ENCODE measurements around the gene NHSL2.
"Not testable (repeated sequence)": the region's sequence is repeated elsewhere in the genome, so short reads cannot be mapped to it uniquely, and the experiment has no call there.

NHSL2 gene

DNA sequence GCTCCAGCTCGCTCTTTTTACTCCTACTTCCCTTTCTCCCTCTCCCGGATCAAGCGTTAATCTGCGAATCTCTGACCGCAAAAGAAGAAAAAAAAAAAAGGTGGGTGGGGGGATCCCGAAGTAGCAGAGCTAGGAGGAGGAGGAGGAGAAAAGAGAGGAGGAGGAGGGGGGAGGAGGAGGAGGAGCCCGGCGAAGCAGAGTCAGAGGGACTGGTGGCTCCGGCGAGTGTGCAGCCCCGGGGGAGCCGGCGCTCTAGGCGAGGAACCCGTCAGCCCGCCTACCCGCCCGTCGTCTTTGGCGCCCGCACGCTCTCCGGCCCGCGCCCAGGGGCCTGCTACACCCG, at the start of gene NHSL2:
Gene NHSL2, plus strand, starts transcription at position 203 of the 343 bp plus-strand sequence.
- peaks cover 0 to 26% of the 10 kb centered on the region in 2 donors for H3K27me3 ChIP-seq (ENCODE audit: control insufficient read depth in 1 of 2, insufficient read depth in 2 of 2, low read length in 2 of 2)
- no peak within 1 kb of the TSS for H3K9ac ChIP-seq (ENCODE audit: low read depth in 1 of 2, low read length in 2 of 2)
- no peaks in the 10 kb centered on the region for H3K36me3 ChIP-seq (ENCODE audit: control insufficient read depth in 1 of 2, insufficient read depth in 2 of 2, low read length in 2 of 2)
- no peaks in the 10 kb centered on the region for H3K9me3 ChIP-seq (ENCODE audit: control insufficient read depth in 1 of 2, low read length in 2 of 2)
- peak within 1 kb of the TSS in 1 of 2 donors; percentile 40 for H3K4me3 ChIP-seq (ENCODE audit: low read depth in 1 of 2, low read length in 2 of 2)
- H3K27ac ChIP-seq (ENCODE audit: low read depth, low read length) = no peak within 1 kb of the TSS
- no peaks in the 10 kb centered on the region for H3K4me1 ChIP-seq (ENCODE audit: control insufficient read depth in 1 of 2, insufficient read depth in 2 of 2, low read length in 2 of 2)

DNA sequence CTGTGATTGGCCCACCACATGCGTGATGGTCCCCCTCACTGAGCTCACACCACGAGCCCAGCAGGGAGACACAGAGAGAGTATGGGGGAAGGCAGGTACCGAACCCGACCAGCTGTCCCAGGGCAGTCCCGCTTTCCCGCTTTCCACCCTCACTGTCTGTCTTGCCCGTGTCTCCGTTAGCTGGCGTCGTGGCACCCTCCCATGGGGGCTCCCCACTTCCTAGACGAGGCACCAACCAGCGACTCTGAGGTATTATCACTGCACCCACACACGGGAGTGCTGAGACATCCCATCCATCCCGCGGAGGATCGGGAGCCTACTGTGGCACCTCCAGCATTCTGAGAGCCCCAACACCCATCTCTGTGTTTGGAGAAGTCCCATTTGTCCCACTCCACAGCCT, 43.0 kb upstream of the NHSL2 start:
- H3K36me3 ChIP-seq (ENCODE audit: control insufficient read depth in 1 of 2, insufficient read depth in 2 of 2, low read length in 2 of 2) = no peaks in the 10 kb centered on the region
- H3K4me1 ChIP-seq (ENCODE audit: control insufficient read depth in 1 of 2, insufficient read depth in 2 of 2, low read length in 2 of 2) = no peaks in the 10 kb centered on the region
- H3K9me3 ChIP-seq (ENCODE audit: control insufficient read depth in 1 of 2, low read length in 2 of 2) = no peaks in the 10 kb centered on the region
- no peak overlapping the region for H3K27ac ChIP-seq (ENCODE audit: low read depth, low read length)
- H3K4me3 ChIP-seq (ENCODE audit: low read depth in 1 of 2, low read length in 2 of 2) = no peak overlapping the region
- H3K9ac ChIP-seq (ENCODE audit: low read depth in 1 of 2, low read length in 2 of 2) = no peak overlapping the region
- no peaks in the 10 kb centered on the region for H3K27me3 ChIP-seq (ENCODE audit: control insufficient read depth in 1 of 2, insufficient read depth in 2 of 2, low read length in 2 of 2)

DNA sequence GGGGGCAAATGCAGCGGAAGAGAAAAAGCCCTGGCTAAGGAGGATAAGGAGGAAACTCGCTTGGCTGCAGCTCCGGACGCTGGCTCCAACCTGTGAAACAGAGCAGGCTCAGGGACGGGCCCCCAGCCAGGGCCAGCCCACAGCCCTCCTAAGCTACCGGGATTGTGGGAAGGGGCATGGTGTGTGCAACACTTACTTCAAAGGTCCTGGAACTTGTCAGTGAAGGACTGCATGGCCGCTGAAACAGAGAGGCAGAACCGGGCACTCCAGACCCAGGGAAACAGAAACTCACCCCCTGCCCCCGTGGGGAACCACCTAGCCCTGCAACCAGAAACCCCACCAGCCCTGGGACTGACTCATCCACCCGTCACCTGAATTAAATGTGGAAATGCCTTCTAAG, 41.1 kb upstream of the NHSL2 start:
- not testable (repeated sequence) for H3K27ac ChIP-seq (ENCODE audit: low read depth, low read length); H3K4me1 ChIP-seq (ENCODE audit: control insufficient read depth in 1 of 2, insufficient read depth in 2 of 2, low read length in 2 of 2); H3K4me3 ChIP-seq (ENCODE audit: low read depth in 1 of 2, low read length in 2 of 2); H3K9me3 ChIP-seq (ENCODE audit: control insufficient read depth in 1 of 2, low read length in 2 of 2); H3K9ac ChIP-seq (ENCODE audit: low read depth in 1 of 2, low read length in 2 of 2); H3K36me3 ChIP-seq (ENCODE audit: control insufficient read depth in 1 of 2, insufficient read depth in 2 of 2, low read length in 2 of 2); H3K27me3 ChIP-seq (ENCODE audit: control insufficient read depth in 1 of 2, insufficient read depth in 2 of 2, low read length in 2 of 2)

DNA sequence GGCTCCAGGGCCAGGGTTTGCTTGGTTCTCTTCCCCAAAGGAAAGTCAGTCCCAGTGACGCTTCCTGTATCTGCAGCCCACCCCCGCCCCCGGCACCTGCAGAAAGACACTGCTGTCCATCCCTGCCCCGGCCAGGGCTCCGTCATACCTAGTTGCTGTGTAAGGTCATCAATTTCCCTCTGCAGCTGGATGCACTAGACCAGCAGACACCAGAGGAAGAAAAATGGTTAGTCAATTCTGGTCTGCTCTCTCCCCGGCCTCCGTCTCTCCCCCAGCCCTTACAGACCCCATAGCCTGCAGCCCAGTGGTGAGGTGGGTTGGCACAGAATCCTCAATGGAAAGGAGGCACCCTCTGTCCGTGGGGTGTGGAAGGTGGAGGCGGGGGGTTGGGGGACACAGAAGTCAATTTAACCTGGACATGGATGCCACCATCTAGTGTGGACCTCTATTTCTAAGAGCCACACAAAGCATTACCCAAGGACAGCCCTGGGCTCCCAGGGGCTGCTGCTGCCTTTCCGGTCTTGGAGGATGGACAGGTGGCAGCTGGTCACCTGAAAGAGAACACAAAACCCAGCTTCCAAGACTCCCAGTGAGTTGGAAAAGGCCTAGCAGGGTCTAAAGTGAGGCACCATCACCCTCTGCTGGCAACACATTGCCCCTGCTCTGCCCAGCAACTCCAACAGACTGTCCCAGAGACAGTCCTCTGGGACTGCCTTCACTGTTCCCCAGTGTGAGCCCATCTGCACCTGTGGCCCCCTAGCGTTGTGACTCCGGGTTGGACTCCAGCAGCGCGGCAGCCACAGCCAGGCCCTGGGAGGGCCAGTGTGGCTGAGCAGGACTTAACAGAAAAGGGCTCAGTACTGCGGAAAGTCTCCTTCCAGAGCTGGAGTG, 40.2 kb upstream of the NHSL2 start:
- Histone ChIP-seq H3K9me3 (ENCODE audit: control insufficient read depth in 1 of 2, low read length in 2 of 2) (no peaks in the 10 kb centered on the region), H3K36me3 (ENCODE audit: control insufficient read depth in 1 of 2, insufficient read depth in 2 of 2, low read length in 2 of 2) (no peaks in the 10 kb centered on the region), H3K27me3 (ENCODE audit: control insufficient read depth in 1 of 2, insufficient read depth in 2 of 2, low read length in 2 of 2) (no peaks in the 10 kb centered on the region), H3K4me3 (ENCODE audit: low read depth in 1 of 2, low read length in 2 of 2) (no peak overlapping the region), H3K4me1 (ENCODE audit: control insufficient read depth in 1 of 2, insufficient read depth in 2 of 2, low read length in 2 of 2) (no peaks in the 10 kb centered on the region), H3K27ac (ENCODE audit: low read depth, low read length) (no peak overlapping the region), H3K9ac (ENCODE audit: low read depth in 1 of 2, low read length in 2 of 2) (no peak overlapping the region)

DNA sequence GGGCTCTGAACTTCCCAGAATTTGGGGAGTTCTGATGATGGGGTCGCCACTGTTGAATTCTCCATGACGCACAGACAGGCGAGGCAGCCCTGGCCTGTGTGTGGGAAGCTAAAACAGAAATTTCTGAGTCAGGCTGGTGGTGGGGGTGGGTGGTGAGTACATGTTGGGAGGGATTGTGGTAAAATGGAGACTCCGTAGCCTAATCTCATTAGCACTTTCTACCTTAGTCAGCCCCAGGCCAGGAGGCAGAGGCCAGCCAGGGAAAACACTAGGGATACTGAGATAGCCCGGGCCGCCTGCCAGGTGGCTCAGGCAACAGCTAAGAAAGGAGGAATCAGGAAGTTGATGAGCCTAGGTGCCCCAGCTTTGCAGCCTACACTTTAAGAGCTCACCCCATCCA, 39.3 kb upstream of the NHSL2 start:
- H3K9me3 ChIP-seq (ENCODE audit: control insufficient read depth in 1 of 2, low read length in 2 of 2) = no peaks in the 10 kb centered on the region
- no peaks in the 10 kb centered on the region for H3K4me1 ChIP-seq (ENCODE audit: control insufficient read depth in 1 of 2, insufficient read depth in 2 of 2, low read length in 2 of 2)
- no peak overlapping the region for H3K9ac ChIP-seq (ENCODE audit: low read depth in 1 of 2, low read length in 2 of 2)
- no peak overlapping the region for H3K4me3 ChIP-seq (ENCODE audit: low read depth in 1 of 2, low read length in 2 of 2)
- no peak overlapping the region for H3K27ac ChIP-seq (ENCODE audit: low read depth, low read length)
- H3K27me3 ChIP-seq (ENCODE audit: control insufficient read depth in 1 of 2, insufficient read depth in 2 of 2, low read length in 2 of 2) = no peaks in the 10 kb centered on the region
- H3K36me3 ChIP-seq (ENCODE audit: control insufficient read depth in 1 of 2, insufficient read depth in 2 of 2, low read length in 2 of 2) = no peaks in the 10 kb centered on the region

DNA sequence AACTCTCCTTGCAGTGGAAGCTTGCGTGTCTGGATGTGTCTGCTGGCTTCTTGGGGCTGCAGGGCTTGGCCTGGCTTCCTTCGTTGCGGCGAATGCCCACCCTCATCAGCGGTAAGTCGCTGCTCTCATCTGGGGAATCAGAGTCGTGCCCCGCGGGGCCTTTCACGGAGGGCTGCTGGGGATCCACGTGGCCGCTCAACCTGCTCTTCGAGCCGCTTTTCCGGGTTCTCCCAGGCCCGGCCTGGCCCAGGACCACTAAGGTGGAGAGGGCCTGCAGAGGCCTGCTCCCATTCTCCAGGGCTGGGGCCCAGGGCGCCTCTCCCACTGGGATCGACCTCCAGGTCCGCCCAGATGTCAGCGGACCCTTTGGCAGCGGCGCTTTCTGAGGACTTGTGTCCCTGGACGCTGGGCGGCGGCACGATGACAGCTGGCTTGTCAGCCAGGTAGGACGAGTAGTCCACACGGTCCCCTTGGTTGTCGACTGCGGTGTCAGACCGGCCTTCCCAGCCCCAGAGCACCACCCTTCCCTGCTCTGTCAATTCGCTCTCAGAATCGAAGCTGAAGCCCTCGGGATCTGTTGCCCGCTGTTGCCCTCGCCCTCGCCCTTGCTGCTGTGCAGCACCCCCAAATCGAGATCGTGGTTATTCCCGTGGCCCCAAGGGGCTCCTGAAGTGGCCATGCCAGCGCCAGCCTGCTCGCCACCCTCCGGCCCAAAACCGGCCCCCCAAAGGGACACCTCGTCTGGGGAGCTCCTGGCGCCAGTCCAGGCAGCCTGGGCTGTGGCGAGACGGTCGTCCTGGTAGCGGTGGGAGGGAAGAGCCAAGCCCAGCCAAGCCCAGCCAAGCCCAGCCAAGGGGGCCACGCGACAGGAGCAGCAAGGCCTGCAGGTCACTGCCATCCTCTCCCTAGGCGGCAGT, 37.8 kb upstream of the NHSL2 start:
- H3K36me3 ChIP-seq (ENCODE audit: control insufficient read depth in 1 of 2, insufficient read depth in 2 of 2, low read length in 2 of 2) = no peaks in the 10 kb centered on the region
- no peak overlapping the region for H3K9ac ChIP-seq (ENCODE audit: low read depth in 1 of 2, low read length in 2 of 2)
- H3K4me1 ChIP-seq (ENCODE audit: control insufficient read depth in 1 of 2, insufficient read depth in 2 of 2, low read length in 2 of 2) = no peaks in the 10 kb centered on the region
- no peaks in the 10 kb centered on the region for H3K27me3 ChIP-seq (ENCODE audit: control insufficient read depth in 1 of 2, insufficient read depth in 2 of 2, low read length in 2 of 2)
- no peaks in the 10 kb centered on the region for H3K9me3 ChIP-seq (ENCODE audit: control insufficient read depth in 1 of 2, low read length in 2 of 2)
- H3K4me3 ChIP-seq (ENCODE audit: low read depth in 1 of 2, low read length in 2 of 2) = no peak overlapping the region
- no peak overlapping the region for H3K27ac ChIP-seq (ENCODE audit: low read depth, low read length)

DNA sequence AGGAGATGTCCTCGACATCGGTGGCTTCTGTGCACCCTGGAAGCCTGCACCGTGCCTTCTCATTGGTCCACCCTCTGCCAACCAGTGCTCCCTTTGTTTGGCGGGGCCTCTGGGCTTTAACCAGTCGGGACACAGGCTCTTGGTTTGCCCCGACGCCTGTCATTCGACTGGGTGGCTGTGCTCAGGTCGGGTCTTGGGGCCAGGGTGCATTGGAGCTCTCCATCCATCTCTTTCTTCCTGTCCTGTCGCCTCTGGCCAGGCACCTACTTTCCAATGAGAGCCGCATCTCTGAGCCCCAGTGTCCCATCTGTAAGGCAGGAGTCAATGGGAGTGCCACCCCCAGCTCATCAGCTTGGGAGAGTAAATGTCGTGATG, 37.2 kb upstream of the NHSL2 start:
- Histone ChIP-seq H3K27me3 (ENCODE audit: control insufficient read depth in 1 of 2, insufficient read depth in 2 of 2, low read length in 2 of 2) (no peaks in the 10 kb centered on the region), H3K27ac (ENCODE audit: low read depth, low read length) (no peak overlapping the region), H3K4me3 (ENCODE audit: low read depth in 1 of 2, low read length in 2 of 2) (no peak overlapping the region), H3K9me3 (ENCODE audit: control insufficient read depth in 1 of 2, low read length in 2 of 2) (no peaks in the 10 kb centered on the region), H3K36me3 (ENCODE audit: control insufficient read depth in 1 of 2, insufficient read depth in 2 of 2, low read length in 2 of 2) (no peaks in the 10 kb centered on the region), H3K4me1 (ENCODE audit: control insufficient read depth in 1 of 2, insufficient read depth in 2 of 2, low read length in 2 of 2) (no peaks in the 10 kb centered on the region), H3K9ac (ENCODE audit: low read depth in 1 of 2, low read length in 2 of 2) (no peak overlapping the region)

DNA sequence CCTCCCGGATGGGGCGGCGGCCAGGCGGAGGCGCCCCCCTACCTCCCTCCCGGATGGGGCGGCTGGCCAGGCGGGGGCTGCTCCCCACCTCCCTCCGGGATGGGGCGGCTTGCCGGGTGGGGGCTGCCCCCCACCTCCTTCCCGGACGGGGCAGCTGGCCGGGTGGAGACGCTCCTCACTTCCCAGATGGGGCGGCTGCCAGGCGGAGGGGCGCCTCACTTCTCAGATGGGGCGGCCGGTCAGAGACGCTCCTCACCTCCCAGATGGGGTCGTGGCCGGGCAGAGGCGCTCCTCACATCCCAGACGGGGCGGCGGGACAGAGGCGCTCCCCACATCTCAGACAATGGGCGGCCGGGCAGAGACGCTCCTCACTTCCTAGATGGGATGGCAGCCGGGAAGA, 33.8 kb upstream of the NHSL2 start:
- H3K27ac ChIP-seq (ENCODE audit: low read depth, low read length); H3K27me3 ChIP-seq (ENCODE audit: control insufficient read depth in 1 of 2, insufficient read depth in 2 of 2, low read length in 2 of 2); H3K9ac ChIP-seq (ENCODE audit: low read depth in 1 of 2, low read length in 2 of 2); H3K4me3 ChIP-seq (ENCODE audit: low read depth in 1 of 2, low read length in 2 of 2); H3K9me3 ChIP-seq (ENCODE audit: control insufficient read depth in 1 of 2, low read length in 2 of 2); H3K4me1 ChIP-seq (ENCODE audit: control insufficient read depth in 1 of 2, insufficient read depth in 2 of 2, low read length in 2 of 2); H3K36me3 ChIP-seq (ENCODE audit: control insufficient read depth in 1 of 2, insufficient read depth in 2 of 2, low read length in 2 of 2): not testable (repeated sequence)

DNA sequence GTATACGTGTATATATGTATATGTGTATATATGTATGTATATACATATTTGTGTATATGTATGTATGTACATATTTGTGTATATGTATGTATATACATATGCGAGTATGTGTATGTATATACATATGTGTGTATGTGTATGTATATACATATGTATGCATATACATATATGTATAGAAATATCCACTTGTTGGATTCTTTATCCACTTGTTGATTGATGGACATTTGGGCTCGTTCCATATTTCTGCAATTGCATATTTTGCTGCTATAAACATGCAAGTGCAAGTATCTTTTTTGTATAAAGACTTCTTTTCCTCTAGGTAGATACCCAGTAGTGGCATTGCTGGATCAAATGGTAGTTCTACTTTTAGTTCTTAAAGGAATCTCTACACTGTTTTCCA, 25.5 kb upstream of the NHSL2 start:
- Histone ChIP-seq H3K36me3 (ENCODE audit: control insufficient read depth in 1 of 2, insufficient read depth in 2 of 2, low read length in 2 of 2) (no peaks in the 10 kb centered on the region), H3K4me3 (ENCODE audit: low read depth in 1 of 2, low read length in 2 of 2) (no peak overlapping the region), H3K9ac (ENCODE audit: low read depth in 1 of 2, low read length in 2 of 2) (no peak overlapping the region)

DNA sequence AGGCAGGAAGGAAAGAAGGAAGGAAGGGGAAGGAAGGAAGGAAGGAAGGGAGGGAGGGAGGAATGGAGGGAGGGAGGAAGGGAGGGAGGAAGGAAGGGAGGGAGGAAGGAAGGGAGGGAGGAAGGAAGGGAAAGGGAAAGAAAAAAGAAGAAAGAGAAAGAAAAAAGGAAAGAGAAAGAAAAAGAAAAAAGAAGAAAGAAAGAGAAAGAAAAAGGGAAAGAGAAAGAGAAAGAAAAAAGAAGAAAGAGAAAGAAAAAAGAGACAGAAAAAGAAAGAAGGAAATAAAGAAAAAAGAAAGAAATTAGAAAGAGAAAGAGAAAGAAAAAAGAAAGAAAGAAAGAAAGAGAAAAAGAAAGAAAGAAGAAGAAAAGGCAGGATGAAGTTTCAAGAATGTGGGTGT, 15.0 kb upstream of the NHSL2 start:
- H3K9ac ChIP-seq (ENCODE audit: low read depth in 1 of 2, low read length in 2 of 2) = no peak overlapping the region
- no peak overlapping the region for H3K27ac ChIP-seq (ENCODE audit: low read depth, low read length)
- no peaks in the 10 kb centered on the region for H3K4me1 ChIP-seq (ENCODE audit: control insufficient read depth in 1 of 2, insufficient read depth in 2 of 2, low read length in 2 of 2)
- no peaks in the 10 kb centered on the region for H3K27me3 ChIP-seq (ENCODE audit: control insufficient read depth in 1 of 2, insufficient read depth in 2 of 2, low read length in 2 of 2)
- no peaks in the 10 kb centered on the region for H3K9me3 ChIP-seq (ENCODE audit: control insufficient read depth in 1 of 2, low read length in 2 of 2)
- no peaks in the 10 kb centered on the region for H3K36me3 ChIP-seq (ENCODE audit: control insufficient read depth in 1 of 2, insufficient read depth in 2 of 2, low read length in 2 of 2)
- no peak overlapping the region for H3K4me3 ChIP-seq (ENCODE audit: low read depth in 1 of 2, low read length in 2 of 2)

More for the DNA sequence above, 25.5 kb upstream of the NHSL2 start:
- no peaks in the 10 kb centered on the region for H3K27me3 ChIP-seq (ENCODE audit: control insufficient read depth in 1 of 2, insufficient read depth in 2 of 2, low read length in 2 of 2)
- H3K9me3 ChIP-seq (ENCODE audit: control insufficient read depth in 1 of 2, low read length in 2 of 2) = no peaks in the 10 kb centered on the region
- no peak overlapping the region for H3K27ac ChIP-seq (ENCODE audit: low read depth, low read length)
- H3K4me1 ChIP-seq (ENCODE audit: control insufficient read depth in 1 of 2, insufficient read depth in 2 of 2, low read length in 2 of 2) = no peaks in the 10 kb centered on the region

Measured in duodenal mucosa (tissue), 2 donors.